Dendritic cell treated with granulocyte-macrophage colony-stimulating factor and Interleukin-4, amounts not matched to agents 40 ng/mL and 50 ng/mL, for 4 days (primary cell): Measurements from ENCODE around the gene RASGEF1C.

Source experiments
- H3K27ac Mint-ChIP-seq: one replicate; pipeline ENCODE4 v1.8.0; 2022; ENCODE audit warnings: mild to moderate bottlenecking, mixed read lengths
- H3K27me3 Mint-ChIP-seq: one replicate; pipeline ENCODE4 v1.8.0; 2022; ENCODE audit warnings: mild to moderate bottlenecking, mixed read lengths
- H3K36me3 Mint-ChIP-seq: one replicate; pipeline ENCODE4 v1.8.0; 2022; ENCODE audit warnings: low read depth, mixed read lengths
- H3K4me1 Mint-ChIP-seq: one replicate; pipeline ENCODE4 v1.8.0; 2022; ENCODE audit warnings: low read depth, mixed read lengths
- H3K4me3 Mint-ChIP-seq: one replicate; pipeline ENCODE4 v1.8.0; 2022; ENCODE audit warnings: mild to moderate bottlenecking, moderate library complexity, mixed read lengths
- H3K9me3 Mint-ChIP-seq: one replicate; pipeline ENCODE4 v1.8.0; 2022; ENCODE audit warnings: mixed read lengths
- intact Hi-C: fragments of 100-400 bp; cut with micrococcal nuclease; formaldehyde crosslinking; loops from one replicate; pipeline ENCODE4 v1.15.0; 2022

RASGEF1C gene

GRCh38 chr5:180153991-180154390 is 55.0 kb downstream of the RASGEF1C start:
- Mint-ChIP-seq H3K9me3 (peaks cover 12% of the 10 kb centered on the region), H3K36me3 (no peaks in the 10 kb centered on the region), H3K27me3 (peaks cover 7% of the 10 kb centered on the region), H3K27ac (no peak overlapping the region), H3K4me1 (no peaks in the 10 kb centered on the region), H3K4me3 (no peak overlapping the region)
- intact Hi-C loops = no loop called here

DNA sequence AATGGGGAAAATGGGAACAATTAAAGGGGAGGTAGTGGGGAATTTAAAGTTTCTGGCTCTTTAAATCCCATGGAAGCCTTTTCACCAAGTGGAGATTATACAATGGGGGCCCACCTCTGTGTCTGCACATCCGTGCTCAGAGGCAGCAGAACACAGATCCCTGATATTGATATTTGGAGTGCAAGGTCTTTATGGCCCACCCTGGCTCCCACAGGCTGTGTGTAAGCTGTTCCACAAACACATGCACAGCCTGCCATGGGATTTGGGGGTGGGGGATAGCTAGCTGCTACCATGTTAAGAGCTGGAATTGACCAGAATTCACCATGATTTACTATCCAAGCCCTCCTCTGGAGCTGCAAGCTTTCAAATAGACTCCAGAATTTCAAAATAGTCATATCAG is 55.9 kb downstream of the RASGEF1C start:
- no peaks in the 10 kb centered on the region for H3K4me1 Mint-ChIP-seq
- peaks cover 2% of the 10 kb centered on the region for H3K27me3 Mint-ChIP-seq
- no peaks in the 10 kb centered on the region for H3K36me3 Mint-ChIP-seq
- intact Hi-C loops = no loop called here
- H3K4me3 Mint-ChIP-seq = no peak overlapping the region
- H3K27ac Mint-ChIP-seq = no peak overlapping the region
- H3K9me3 Mint-ChIP-seq = peaks cover 12% of the 10 kb centered on the region

GRCh38 chr5:180143656-180144364 is 65.2 kb downstream of the RASGEF1C start:
- Mint-ChIP-seq H3K27me3 (peaks cover 33% of the 10 kb centered on the region), H3K9me3 (peaks cover 11% of the 10 kb centered on the region), H3K36me3 (no peaks in the 10 kb centered on the region), H3K27ac (no peak overlapping the region), H3K4me3 (no peak overlapping the region), H3K4me1 (no peaks in the 10 kb centered on the region)
- intact Hi-C loops = no loop called here

GRCh38 chr5:180142824-180143610 is 66.0 kb downstream of the RASGEF1C start:
- H3K36me3 Mint-ChIP-seq = no peaks in the 10 kb centered on the region
- peaks cover 41% of the 10 kb centered on the region for H3K27me3 Mint-ChIP-seq
- H3K9me3 Mint-ChIP-seq = peaks cover 11% of the 10 kb centered on the region
- H3K4me1 Mint-ChIP-seq = no peaks in the 10 kb centered on the region
- no peak overlapping the region for H3K4me3 Mint-ChIP-seq
- no peak overlapping the region for H3K27ac Mint-ChIP-seq
- intact Hi-C loops = no loop called here

DNA sequence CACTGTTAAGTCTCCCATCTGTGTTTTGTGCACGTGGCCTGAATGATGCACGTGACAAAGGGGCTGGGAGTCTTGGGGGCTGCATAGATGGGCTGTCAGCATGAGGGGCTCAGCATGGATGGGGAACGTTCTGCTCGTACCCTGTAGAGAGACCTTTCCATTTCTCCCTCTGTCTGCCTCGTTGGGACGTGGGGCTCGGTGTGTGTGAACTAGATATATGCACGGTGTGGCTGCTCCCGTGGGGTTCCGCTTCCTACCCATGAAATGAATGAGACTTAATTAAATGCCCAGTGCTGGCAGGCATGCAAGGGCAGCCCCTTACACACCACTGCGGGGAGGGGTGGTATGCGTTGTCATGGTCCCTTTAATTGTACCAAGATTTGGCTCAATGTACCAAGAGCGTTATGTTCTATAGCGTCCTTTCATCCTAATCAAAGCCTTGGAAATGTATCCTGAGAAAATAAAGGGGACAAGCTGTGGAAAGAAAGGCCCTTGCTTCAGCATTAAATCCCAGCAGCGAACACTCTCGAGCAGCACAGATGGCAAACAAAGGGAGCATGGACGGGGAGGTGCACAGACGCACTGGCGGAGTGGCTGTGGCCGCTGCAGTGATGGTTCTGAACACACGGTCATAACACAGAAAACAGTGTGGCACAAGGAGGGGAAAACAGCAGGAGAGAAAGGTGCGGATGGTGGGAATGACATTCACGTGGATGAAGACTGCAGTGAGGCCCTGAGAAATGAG is 66.8 kb downstream of the RASGEF1C start:
- Mint-ChIP-seq H3K9me3 (peaks cover 11% of the 10 kb centered on the region), H3K4me3 (no peak overlapping the region), H3K27ac (no peak overlapping the region), H3K27me3 (peaks cover 45% of the 10 kb centered on the region), H3K4me1 (no peaks in the 10 kb centered on the region), H3K36me3 (no peaks in the 10 kb centered on the region)
- intact Hi-C loops = no loop called here

- Mint-ChIP-seq H3K4me1 (no peaks in the 10 kb centered on the region), H3K36me3 (no peaks in the 10 kb centered on the region), H3K27me3 (peaks cover 46% of the 10 kb centered on the region), H3K27ac (no peak overlapping the region), H3K4me3 (no peak overlapping the region), H3K9me3 (peaks cover 3% of the 10 kb centered on the region)
- intact Hi-C loops = no loop called here
Observed at GRCh38 chr5:180141068-180141660, 67.8 kb downstream of the RASGEF1C start.

DNA sequence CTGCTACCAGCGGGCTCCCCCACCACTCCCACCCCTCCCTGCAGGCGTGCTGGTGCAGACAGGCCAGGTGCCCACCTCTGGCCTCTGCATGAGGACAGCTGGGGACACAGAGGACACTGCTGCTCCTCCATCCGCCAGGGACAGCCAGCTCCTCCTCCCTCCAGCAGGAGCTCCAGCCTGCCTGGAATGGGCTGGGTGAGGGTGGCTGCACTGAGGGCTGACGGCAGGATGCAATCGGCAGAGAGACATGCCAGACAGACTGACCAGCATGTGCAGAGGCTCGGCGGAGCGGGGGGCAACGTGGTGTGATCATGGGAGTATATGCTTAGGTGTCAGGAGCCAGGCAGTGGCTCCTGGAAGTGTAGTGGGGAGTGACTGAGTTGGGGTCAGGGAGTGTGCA is 68.4 kb downstream of the RASGEF1C start:
- H3K27ac Mint-ChIP-seq = no peak overlapping the region
- no peak overlapping the region for H3K4me3 Mint-ChIP-seq
- intact Hi-C loops = no loop called here
- peaks cover 5% of the 10 kb centered on the region for H3K4me1 Mint-ChIP-seq
- H3K9me3 Mint-ChIP-seq = no peaks in the 10 kb centered on the region
- H3K36me3 Mint-ChIP-seq = no peaks in the 10 kb centered on the region
- peaks cover 42% of the 10 kb centered on the region for H3K27me3 Mint-ChIP-seq

DNA sequence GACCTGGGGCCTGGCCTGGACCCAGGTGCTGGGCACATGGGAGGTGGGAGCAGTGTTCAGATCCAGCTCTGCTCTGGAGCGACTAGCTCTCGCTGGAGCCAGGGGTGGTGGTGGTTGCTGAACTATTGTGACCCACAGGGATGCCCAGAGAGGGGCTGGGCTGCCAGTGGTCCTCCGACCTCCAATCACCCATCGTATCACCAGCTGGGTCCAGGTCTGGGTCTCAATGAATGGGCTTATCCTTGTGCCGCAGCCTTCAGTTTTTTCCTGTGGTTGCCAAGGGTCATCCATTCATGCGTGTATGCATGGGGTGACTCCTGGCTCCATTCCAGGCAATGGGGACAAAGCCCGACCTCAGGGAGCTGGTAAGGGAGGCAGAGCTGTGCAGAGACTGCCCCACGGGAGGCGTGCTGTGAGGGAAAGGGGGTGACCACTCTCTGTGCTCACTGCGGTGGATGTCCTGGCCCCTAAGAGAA is 68.9 kb downstream of the RASGEF1C start:
- Mint-ChIP-seq H3K4me1 (peaks cover 9% of the 10 kb centered on the region), H3K27ac (no peak overlapping the region), H3K27me3 (peaks cover 42% of the 10 kb centered on the region), H3K9me3 (no peaks in the 10 kb centered on the region), H3K36me3 (no peaks in the 10 kb centered on the region), H3K4me3 (no peak overlapping the region)
- intact Hi-C loops = no loop called here

DNA sequence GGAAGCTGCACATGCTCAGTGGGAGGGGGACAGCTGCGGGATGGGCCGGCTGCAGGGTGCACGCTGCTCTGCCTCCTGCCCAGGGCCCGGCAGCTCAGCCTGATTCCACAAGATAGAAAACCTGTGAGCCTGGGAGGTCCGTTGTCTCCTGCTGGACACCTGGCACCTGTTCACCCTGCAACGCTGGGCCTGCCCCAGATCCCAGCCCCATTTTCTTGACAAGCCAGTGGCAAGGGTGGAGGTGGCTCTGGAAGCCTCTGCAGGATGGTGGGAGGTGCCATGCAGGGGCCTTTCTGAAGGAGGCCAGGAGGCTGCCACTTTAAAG is 69.3 kb downstream of the RASGEF1C start:
- Mint-ChIP-seq H3K9me3 (no peaks in the 10 kb centered on the region), H3K4me1 (peaks cover 13% of the 10 kb centered on the region), H3K36me3 (no peaks in the 10 kb centered on the region), H3K4me3 (no peak overlapping the region), H3K27me3 (peaks cover 42% of the 10 kb centered on the region), H3K27ac (no peak overlapping the region)
- intact Hi-C loops = no loop called here

DNA sequence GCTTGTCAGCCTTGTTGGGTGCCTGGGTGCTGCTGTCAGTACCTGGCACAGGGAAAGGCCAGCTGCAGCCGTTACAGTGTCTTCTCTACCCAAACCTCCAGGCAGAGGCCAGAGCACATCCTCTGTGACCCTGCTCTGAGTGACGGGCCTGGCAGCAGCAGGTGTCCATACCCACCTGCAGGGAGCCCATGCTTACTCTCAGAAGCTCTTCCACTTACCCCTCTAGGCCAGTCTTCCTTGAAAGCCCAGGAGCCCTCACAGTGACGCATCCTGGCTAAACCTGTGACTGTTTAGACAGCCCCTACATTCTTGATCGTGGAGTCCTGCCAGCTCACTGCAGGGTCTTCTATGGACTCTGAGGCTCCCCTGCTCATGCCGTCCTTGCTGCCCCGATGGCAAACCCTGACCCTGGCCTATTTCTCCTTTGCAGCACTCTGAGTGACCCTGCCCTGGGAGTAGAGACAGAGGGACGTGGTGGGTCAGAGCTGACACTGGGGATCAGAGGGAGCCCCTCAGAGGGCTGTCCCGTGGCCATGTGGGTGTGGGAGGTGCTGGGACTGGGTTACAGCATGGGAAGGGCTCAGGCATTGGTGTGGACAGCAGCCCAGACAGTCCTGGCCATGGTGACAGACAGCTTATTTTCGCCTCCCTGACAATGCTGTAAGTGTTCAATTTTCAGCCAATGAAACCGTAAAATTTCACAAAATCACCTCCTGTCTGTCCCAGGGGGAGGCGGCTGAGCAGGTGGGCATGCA is 69.9 kb downstream of the RASGEF1C start:
- intact Hi-C loops = no loop called here
- H3K27me3 Mint-ChIP-seq = peaks cover 41% of the 10 kb centered on the region

GRCh38 chr5:180138214-180138975 is 70.6 kb downstream of the RASGEF1C start:
- peaks cover 26% of the 10 kb centered on the region for H3K4me1 Mint-ChIP-seq
- peaks cover 39% of the 10 kb centered on the region for H3K27me3 Mint-ChIP-seq
- H3K36me3 Mint-ChIP-seq = no peaks in the 10 kb centered on the region
- no peak overlapping the region for H3K27ac Mint-ChIP-seq
- intact Hi-C loops = no loop called here
- no peak overlapping the region for H3K4me3 Mint-ChIP-seq
- no peaks in the 10 kb centered on the region for H3K9me3 Mint-ChIP-seq

More for the DNA sequence above, 69.9 kb downstream of the RASGEF1C start:
- H3K4me3 Mint-ChIP-seq = no peak overlapping the region
- H3K9me3 Mint-ChIP-seq = no peaks in the 10 kb centered on the region
- H3K27ac Mint-ChIP-seq = no peak overlapping the region
- H3K4me1 Mint-ChIP-seq = peaks cover 19% of the 10 kb centered on the region
- no peaks in the 10 kb centered on the region for H3K36me3 Mint-ChIP-seq

DNA sequence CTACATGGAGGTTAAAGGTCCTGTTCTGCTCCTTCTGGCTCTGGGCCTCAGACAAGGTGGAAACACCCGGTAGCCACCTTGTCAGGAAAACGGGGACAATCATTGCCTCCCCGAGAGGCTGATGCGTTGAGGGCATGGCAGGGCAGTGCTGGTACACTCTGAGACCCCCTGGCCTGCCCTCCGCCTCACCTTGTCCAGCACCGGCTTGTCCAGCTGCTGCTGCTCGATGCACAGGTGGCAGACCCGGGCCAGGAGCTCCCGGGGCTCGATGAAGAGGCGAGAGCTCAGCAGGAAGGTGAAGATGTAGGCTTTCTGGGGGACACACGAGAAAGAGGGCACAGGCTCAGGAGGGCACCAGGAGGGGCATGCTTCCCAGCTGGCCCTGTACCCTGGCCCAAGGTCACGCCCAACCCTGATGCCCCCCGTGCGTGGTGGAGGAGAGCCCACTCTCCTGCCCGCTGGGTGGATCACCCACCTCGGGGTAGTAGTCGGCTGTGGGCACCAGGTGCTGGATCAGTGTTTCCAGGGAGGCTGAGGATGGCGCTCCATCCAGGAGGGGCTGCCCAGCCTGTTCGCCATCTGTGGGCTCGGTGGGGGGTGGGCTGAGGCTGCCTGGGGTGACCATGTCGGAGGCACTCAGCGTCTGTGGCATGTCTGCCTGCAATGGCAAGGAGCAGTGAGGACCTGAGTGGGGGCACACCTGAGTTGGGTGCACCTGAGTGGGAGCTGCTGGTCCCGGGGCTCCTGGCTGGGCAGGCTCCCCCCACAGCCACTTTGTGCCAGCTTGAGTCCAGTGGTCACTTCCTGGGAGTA is 71.4 kb downstream of the RASGEF1C start:
- Mint-ChIP-seq H3K27ac (no peak overlapping the region), H3K27me3 (peaks cover 39% of the 10 kb centered on the region), H3K9me3 (no peaks in the 10 kb centered on the region), H3K4me3 (no peak overlapping the region), H3K4me1 (peaks cover 31% of the 10 kb centered on the region), H3K36me3 (no peaks in the 10 kb centered on the region)
- intact Hi-C loops = no loop called here
